ENCODE results near the gene OSBP.

DNA sequence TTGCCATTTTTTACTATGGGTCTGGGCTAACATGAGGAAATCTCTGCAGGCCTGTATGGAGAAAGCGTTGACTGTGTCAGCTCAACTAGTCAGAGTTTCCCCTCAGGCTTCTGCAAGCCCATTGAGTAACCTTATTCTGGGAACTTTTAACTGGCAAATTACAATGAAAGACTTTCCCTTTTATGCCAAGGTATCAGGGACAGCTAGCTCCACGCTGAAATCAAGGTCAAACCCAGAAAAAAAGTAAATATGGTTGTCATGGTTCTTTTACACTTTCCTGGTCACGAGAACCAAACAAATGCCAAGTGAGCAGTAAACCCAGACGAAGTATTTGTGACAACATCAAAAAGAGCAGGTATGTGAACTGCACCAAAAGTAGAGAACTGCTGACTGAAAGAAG is 13.8 kb downstream of the OSBP start:
- TF ChIP-seq, protein P1, sequence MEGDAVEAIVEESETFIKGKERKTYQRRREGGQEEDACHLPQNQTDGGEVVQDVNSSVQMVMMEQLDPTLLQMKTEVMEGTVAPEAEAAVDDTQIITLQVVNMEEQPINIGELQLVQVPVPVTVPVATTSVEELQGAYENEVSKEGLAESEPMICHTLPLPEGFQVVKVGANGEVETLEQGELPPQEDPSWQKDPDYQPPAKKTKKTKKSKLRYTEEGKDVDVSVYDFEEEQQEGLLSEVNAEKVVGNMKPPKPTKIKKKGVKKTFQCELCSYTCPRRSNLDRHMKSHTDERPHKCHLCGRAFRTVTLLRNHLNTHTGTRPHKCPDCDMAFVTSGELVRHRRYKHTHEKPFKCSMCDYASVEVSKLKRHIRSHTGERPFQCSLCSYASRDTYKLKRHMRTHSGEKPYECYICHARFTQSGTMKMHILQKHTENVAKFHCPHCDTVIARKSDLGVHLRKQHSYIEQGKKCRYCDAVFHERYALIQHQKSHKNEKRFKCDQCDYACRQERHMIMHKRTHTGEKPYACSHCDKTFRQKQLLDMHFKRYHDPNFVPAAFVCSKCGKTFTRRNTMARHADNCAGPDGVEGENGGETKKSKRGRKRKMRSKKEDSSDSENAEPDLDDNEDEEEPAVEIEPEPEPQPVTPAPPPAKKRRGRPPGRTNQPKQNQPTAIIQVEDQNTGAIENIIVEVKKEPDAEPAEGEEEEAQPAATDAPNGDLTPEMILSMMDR (IDR thresholded peaks at IDR 0.05; ENCODE audit: poor library complexity, severe bottlenecking): no peak
- TF ChIP-seq, protein P2, sequence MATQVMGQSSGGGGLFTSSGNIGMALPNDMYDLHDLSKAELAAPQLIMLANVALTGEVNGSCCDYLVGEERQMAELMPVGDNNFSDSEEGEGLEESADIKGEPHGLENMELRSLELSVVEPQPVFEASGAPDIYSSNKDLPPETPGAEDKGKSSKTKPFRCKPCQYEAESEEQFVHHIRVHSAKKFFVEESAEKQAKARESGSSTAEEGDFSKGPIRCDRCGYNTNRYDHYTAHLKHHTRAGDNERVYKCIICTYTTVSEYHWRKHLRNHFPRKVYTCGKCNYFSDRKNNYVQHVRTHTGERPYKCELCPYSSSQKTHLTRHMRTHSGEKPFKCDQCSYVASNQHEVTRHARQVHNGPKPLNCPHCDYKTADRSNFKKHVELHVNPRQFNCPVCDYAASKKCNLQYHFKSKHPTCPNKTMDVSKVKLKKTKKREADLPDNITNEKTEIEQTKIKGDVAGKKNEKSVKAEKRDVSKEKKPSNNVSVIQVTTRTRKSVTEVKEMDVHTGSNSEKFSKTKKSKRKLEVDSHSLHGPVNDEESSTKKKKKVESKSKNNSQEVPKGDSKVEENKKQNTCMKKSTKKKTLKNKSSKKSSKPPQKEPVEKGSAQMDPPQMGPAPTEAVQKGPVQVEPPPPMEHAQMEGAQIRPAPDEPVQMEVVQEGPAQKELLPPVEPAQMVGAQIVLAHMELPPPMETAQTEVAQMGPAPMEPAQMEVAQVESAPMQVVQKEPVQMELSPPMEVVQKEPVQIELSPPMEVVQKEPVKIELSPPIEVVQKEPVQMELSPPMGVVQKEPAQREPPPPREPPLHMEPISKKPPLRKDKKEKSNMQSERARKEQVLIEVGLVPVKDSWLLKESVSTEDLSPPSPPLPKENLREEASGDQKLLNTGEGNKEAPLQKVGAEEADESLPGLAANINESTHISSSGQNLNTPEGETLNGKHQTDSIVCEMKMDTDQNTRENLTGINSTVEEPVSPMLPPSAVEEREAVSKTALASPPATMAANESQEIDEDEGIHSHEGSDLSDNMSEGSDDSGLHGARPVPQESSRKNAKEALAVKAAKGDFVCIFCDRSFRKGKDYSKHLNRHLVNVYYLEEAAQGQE (IDR thresholded peaks at IDR 0.05; ENCODE audit: borderline replicate concordance): no peak
